SK-MEL-5 (cell line): ENCODE results near the gene NSMCE3. TPM values are rescaled to one million over a fixed set of nuclear protein-coding genes. Genes with fewer than 3 reads are reported as not detected.
"Not testable (repeated sequence)": the region's sequence is repeated elsewhere in the genome, so short reads cannot be mapped to it uniquely, and the experiment has no call there.

ENCODE experiments used
- DNase-seq: peaks from one replicate; pipeline ENCODE4 v3.0.0-alpha.2; 2016; ENCODE audit warnings: low read depth, low spot score
- in situ Hi-C: cut with HindIII; loops from 2 replicates; pipeline ENCODE4 v1.10.0; 2016; ENCODE audit warnings: low sequenced_read_pairs, high pct_unique_total_duplicates, low pct_unique_long_range_greater_than_20kb
- small RNA-seq, 2 experiments: library from RNA; depleted of rRNA; stranded (forward); fragments of <200 nt; gene quantifications; one replicate each; pipeline ENCODE3, GENCODE V24; 2014
- total RNA-seq: library from RNA; depleted of rRNA; stranded (reverse); fragments of >200 nt; shearing (Covaris generic); gene quantifications from 2 replicates; pipeline ENCODE4 v1.2.3, GENCODE V29; 2014

Gene NSMCE3
- total RNA-seq, 1 experiment from 2014 or later, result 11.2 TPM

DNA sequence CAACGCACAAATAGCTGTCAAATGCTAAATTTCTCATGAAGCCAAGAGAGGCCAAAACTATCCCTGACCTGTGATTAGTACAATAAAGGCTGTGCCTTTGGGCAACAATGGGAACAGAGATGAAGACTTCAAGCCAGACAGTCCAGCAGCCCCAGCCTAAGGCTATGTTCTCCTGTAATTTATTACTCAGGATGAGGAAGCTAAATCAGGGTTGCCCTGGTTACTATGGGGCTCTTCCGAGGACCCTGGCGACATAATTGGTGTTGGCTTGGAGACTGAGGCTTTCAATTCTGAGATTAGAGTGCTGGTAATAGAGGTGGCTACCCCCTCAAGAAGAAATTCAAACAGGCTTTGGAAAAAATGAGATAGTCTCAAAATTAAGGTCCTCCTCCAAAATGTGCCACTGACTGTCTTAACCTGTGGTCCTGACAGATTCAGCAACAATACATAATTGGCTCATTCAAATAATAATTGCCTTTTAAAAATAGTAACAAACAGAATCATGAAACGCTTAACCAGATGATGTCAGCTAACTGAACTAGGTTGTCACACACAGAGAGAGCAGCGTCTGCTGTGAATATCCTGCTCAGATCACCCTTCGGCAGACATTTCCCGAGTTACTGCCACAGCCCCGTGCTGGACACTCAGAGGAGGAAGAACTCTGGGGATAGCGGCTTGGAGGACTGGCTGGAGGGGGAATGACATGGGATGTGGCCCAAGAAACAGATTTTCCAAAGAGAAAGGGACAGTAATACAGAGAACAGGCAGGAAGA is 43.0 kb downstream of the NSMCE3 start:
- no peak for DNase-seq
- in situ Hi-C loops, result no loop called here

GRCh38 chr15:29225534-29226234 is 43.9 kb downstream of the NSMCE3 start:
- in situ Hi-C loops, result no loop called here
- no peak for DNase-seq

GRCh38 chr15:29224987-29225363 is 44.6 kb downstream of the NSMCE3 start:
- DNase-seq, in situ Hi-C loops: not testable (repeated sequence)

GRCh38 chr15:29224235-29224986 is 45.2 kb downstream of the NSMCE3 start:
- in situ Hi-C loops, DNase-seq: not testable (repeated sequence)

GRCh38 chr15:29223640-29224039 is 46.0 kb downstream of the NSMCE3 start:
- DNase-seq, result no peak
- in situ Hi-C loops, result no loop called here

- in situ Hi-C loops, result no loop called here
- DNase-seq, result no peak
These were observed 47.3 kb downstream of the NSMCE3 start for GRCh38 chr15:29222129-29222853.

GRCh38 chr15:29220852-29221251 is 48.8 kb downstream of the NSMCE3 start:
- DNase-seq, result no peak
- in situ Hi-C loops, result no loop called here

- in situ Hi-C loops, result no loop called here
- no peak for DNase-seq
These were observed 52.7 kb downstream of the NSMCE3 start for GRCh38 chr15:29216955-29217354.

Small RNA genes within 50 kb of the gene (small RNA-seq; reads per million reads assigned to genes)
- 0 reads per million in 2 experiments for gene RF00201
